BJ (cell line): ENCODE data around the gene PCAT6. TPM values are rescaled to one million over a fixed set of nuclear protein-coding genes. Genes with fewer than 3 reads are reported as not detected.

Experiments used
- CTCF ChIA-PET: fragments of 350-600 bp; formaldehyde crosslinking; extraction: SDS; loops from one replicate; lab custom pipeline; 2021; ENCODE audit warnings: antibody characterized with exemption, inconsistent platforms; lab: Yijun Ruan, JAX
- POLR2A ChIA-PET: fragments of 300-600 bp; sonication (Branson Sonifier 250); formaldehyde crosslinking; extraction: SDS; loops from one replicate; lab custom pipeline; 2021; ENCODE audit warnings: antibody characterized with exemption; lab: Charles Lee
- DNase-seq: peaks from one replicate; pipeline ENCODE4 v3.0.0-alpha.2; 2011; ENCODE audit warnings: low read depth
- H3K27me3 ChIP-seq: 2 replicates; pipeline ENCODE4 v1.6.0; 2011; ENCODE audit warnings: low read length; ENCODE audit not compliant: control insufficient read depth, insufficient read depth
- H3K36me3 ChIP-seq: 2 replicates; pipeline ENCODE4 v1.5.1; 2011; ENCODE audit warnings: low read length; ENCODE audit not compliant: control insufficient read depth, insufficient read depth
- H3K4me3 ChIP-seq: 2 replicates; pipeline ENCODE4 v1.5.1; 2011; ENCODE audit warnings: low read depth, mild to moderate bottlenecking, control low read depth, low read length
- CTCF ChIP-seq: IDR thresholded peaks from 2 replicates; pipeline ENCODE4 v1.5.1; 2011; ENCODE audit warnings: low read depth, mild to moderate bottlenecking, control low read depth, inconsistent platforms, low read length, moderate library complexity; ENCODE audit not compliant: insufficient read depth
- polyA plus RNA-seq: library from polyadenylated mRNA; depleted of rRNA; stranded (reverse); fragments of >200 nt; gene quantifications from 2 replicates; pipeline ENCODE4 v1.2.3, GENCODE V29; 2011

Gene PCAT6
- polyA plus RNA-seq, 1 experiment, result 3.3 TPM

GRCh38 chr1:202856014-202856413 lies 45.3 kb downstream of the PCAT6 start:
- no peaks in the 10 kb centered on the region; the same call in 1 of the 2 replicates for H3K27me3 ChIP-seq
- POLR2A ChIA-PET, result no interaction called here
- H3K4me3 ChIP-seq, result no peak overlapping the region
- CTCF ChIA-PET, result interaction anchor here (1.2 kb wide), 1 partner anchor 9 kb away, joined by 3 read pairs; no protein-coding TSS in a partner anchor
- TF ChIP-seq CTCF, result no peak
- DNase-seq, result no peak
- H3K36me3 ChIP-seq, result no peaks in the 10 kb centered on the region

GRCh38 chr1:202857136-202857610 lies 46.4 kb downstream of the PCAT6 start:
- POLR2A ChIA-PET, result no interaction called here
- CTCF ChIA-PET, result interaction anchor here (0.7 to 2.8 kb wide), 3 partner anchors 9 to 109 kb away, joined by 3 to 8 read pairs (median 3); no protein-coding TSS in a partner anchor
- Histone ChIP-seq H3K4me3 (no peak overlapping the region), H3K36me3 (no peaks in the 10 kb centered on the region), H3K27me3 (no peaks in the 10 kb centered on the region; the same call in 1 of the 2 replicates)
- TF ChIP-seq CTCF, result no peak
- no peak for DNase-seq

- no peak for DNase-seq
- no peaks in the 10 kb centered on the region; the same call in 1 of the 2 replicates for H3K27me3 ChIP-seq
- no peaks in the 10 kb centered on the region for H3K36me3 ChIP-seq
- no peak overlapping the region for H3K4me3 ChIP-seq
- ChIA-PET CTCF (interaction anchor here (1.0 to 2.8 kb wide), 3 partner anchors 10 to 139 kb away, joined by 3 to 8 read pairs (median 4); no protein-coding TSS in a partner anchor), POLR2A (no interaction called here)
- TF ChIP-seq CTCF, result no peak
These were observed 47.6 kb downstream of the PCAT6 start for GRCh38 chr1:202858331-202858730.

GRCh38 chr1:202858789-202859414 lies 48.1 kb downstream of the PCAT6 start:
- Histone ChIP-seq H3K36me3 (no peaks in the 10 kb centered on the region), H3K27me3 (no peaks in the 10 kb centered on the region; the same call in 1 of the 2 replicates), H3K4me3 (no peak overlapping the region)
- TF ChIP-seq CTCF, result no peak
- no peak for DNase-seq
- ChIA-PET POLR2A (no interaction called here), CTCF (interaction anchor here (0.9 to 2.8 kb wide), 4 partner anchors 10 to 140 kb away, joined by 3 to 8 read pairs (median 4); no protein-coding TSS in a partner anchor)

GRCh38 chr1:202860744-202861419 lies 50.1 kb downstream of the PCAT6 start:
- Histone ChIP-seq H3K36me3 (no peaks in the 10 kb centered on the region), H3K4me3 (peak overlapping the region; percentile 69), H3K27me3 (no peaks in the 10 kb centered on the region)
- ChIA-PET CTCF (interaction anchor here (0.9 to 1.0 kb wide), 2 partner anchors 9 to 129 kb away, joined by 3 to 5 read pairs; no protein-coding TSS in a partner anchor), POLR2A (no interaction called here)
- TF ChIP-seq CTCF, result no peak
- DNase-seq, result no peak
